GM10847 (cell line): ENCODE results near the gene PPP1R7.

ENCODE experiments used
- POLR2A ChIP-seq: IDR thresholded peaks from 2 replicates; pipeline ENCODE4 v1.6.1; 2011; ENCODE audit not compliant: insufficient read length; ENCODE audit errors: extremely low read depth

Gene PPP1R7

GRCh38 chr2:241218131-241219029, 68.1 kb downstream of the PPP1R7 start:
- no peak for TF ChIP-seq POLR2A

GRCh38 chr2:241219030-241219382, 68.7 kb downstream of the PPP1R7 start:
- TF ChIP-seq POLR2A = no peak

GRCh38 chr2:241219856-241220356, 69.6 kb downstream of the PPP1R7 start:
- TF ChIP-seq POLR2A = no peak

GRCh38 chr2:241223211-241224017, 73.1 kb downstream of the PPP1R7 start:
- no peak for TF ChIP-seq POLR2A

- TF ChIP-seq POLR2A = no peak
Measured at GRCh38 chr2:241224018-241224850, 74.0 kb downstream of the PPP1R7 start.

GRCh38 chr2:241224851-241225438, 74.7 kb downstream of the PPP1R7 start:
- no peak for TF ChIP-seq POLR2A

- no peak for TF ChIP-seq POLR2A
Measured at GRCh38 chr2:241225545-241225944, 75.3 kb downstream of the PPP1R7 start.

- no peak for TF ChIP-seq POLR2A
Measured at GRCh38 chr2:241225983-241226382, 75.7 kb downstream of the PPP1R7 start.

GRCh38 chr2:241226723-241227572, 76.7 kb downstream of the PPP1R7 start:
- TF ChIP-seq POLR2A = no peak

GRCh38 chr2:241227594-241227993, 77.3 kb downstream of the PPP1R7 start:
- no peak for TF ChIP-seq POLR2A

- no peak for TF ChIP-seq POLR2A
Measured at GRCh38 chr2:241228081-241228859, 78.0 kb downstream of the PPP1R7 start.

GRCh38 chr2:241228860-241229516, 78.7 kb downstream of the PPP1R7 start:
- TF ChIP-seq POLR2A = no peak

- TF ChIP-seq POLR2A = no peak
Measured at GRCh38 chr2:241229563-241230401, 79.5 kb downstream of the PPP1R7 start.
